HL-60/S4 treated with phorbol 12-myristate 13-acetate at 8.2 ng/mL for 4 days and 3 days (cell line): Measurements from ENCODE around the gene ZNF560.
"Not testable (repeated sequence)": the region's sequence is repeated elsewhere in the genome, so short reads cannot be mapped to it uniquely, and the experiment has no call there.

Source experiments
- in situ Hi-C: fragments of 300-500 bp; cut with MboI; formaldehyde crosslinking; loops from 2 replicates; pipeline ENCODE4 v1.15.0; 2022; ENCODE audit warnings: low sequenced_read_pairs

Gene ZNF560

DNA sequence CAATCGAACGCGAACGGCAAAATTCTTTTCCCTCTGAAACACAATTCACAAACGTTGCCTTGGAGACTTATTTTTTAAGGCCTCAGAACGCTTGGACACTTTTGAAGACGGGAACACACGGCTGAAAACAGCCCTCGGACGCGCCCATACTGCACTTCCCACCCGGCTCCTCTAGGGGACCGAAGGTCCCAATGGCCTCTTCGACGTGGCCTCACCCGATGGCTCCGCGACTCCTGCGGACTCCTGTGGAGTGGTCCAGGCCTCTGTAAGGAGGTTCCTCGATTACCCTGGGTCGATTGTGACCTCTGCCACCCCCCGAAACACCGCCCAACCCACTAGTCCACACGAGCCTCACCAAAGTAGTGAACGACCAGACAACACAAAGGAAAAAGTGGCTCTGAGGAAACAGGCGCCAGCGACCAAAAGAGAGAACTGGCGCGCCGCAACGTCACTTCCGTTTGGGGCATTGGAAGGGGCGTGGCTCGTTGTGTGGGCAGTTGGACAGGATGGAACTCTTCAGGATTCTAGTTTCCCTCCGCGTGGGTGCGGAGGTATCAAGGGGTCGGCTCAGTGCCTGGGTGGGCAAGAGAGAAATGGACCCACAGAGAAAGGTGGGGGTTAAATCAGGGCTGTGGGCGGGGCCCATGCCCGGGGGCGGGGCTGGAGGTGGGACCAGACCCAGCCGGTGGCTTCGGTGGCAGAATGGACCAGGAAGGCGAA lies at the start of gene ZNF560:
ZNF560 (minus strand) TSS at position 434 of the 720 bp plus-strand sequence. CDS start 23,303 bp downstream, outside the sequence.
- in situ Hi-C loops, result no loop called here

DNA sequence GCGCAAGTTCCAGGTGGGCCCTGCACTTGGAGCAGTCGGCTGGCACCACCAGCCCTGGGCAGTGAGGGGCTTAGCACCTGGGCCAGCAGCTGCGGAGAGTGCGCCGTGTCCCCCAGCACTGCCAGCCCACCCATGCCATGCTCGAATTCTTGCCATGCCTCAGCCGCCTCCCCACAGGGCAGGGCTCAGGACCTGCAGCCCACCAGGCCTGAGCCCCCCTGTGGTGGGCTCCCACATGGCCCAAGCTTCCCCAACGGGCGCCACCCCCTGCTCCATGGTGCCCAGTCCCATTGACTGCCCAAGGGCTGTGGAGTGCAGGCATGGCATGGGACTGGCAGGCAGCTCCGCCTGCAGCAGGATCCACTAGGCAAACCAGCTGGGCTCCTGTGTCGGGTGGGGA lies 49.5 kb upstream of the ZNF560 start:
- in situ Hi-C loops, result no loop called here

DNA sequence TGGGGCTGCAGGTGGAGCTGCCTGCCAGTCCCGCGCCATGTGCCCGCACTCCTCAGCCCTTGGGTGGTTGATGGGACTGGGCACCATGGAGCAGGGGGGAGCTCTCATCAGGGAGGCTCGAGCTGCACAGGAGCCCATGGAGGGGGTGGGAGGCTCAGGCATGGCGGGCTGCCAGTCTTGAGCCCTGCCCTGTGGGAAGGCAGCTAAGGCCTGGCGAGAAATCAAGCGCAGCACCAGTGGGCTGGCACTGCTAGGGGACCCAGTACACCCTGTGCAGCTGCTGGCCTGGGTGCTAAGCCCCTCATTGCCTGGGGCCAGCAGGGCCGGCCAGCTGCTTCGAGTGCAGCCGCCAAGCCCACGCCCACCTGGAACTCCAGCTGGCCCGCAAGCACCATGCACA lies 42.9 kb upstream of the ZNF560 start:
- in situ Hi-C loops, result not testable (repeated sequence)

DNA sequence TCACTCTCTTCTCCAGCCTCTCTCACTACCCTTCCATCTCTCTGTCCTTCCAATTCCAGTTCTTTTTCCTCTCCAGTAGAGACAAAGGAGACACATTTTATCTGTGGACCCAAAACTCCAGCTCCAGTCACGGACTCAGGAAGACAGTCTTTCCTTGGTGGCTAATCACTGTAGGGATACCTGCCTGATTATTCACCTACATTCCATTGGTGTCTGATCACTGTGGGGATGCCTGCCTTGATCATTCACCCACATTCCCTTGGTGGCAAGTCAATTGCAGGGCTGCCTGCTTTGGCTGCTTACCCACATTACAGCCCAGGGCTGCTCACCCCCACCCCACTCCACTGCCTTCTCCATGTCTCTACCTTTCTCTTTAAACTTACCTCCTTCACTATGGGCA lies 41.5 kb upstream of the ZNF560 start:
- in situ Hi-C loops, result not testable (repeated sequence)

DNA sequence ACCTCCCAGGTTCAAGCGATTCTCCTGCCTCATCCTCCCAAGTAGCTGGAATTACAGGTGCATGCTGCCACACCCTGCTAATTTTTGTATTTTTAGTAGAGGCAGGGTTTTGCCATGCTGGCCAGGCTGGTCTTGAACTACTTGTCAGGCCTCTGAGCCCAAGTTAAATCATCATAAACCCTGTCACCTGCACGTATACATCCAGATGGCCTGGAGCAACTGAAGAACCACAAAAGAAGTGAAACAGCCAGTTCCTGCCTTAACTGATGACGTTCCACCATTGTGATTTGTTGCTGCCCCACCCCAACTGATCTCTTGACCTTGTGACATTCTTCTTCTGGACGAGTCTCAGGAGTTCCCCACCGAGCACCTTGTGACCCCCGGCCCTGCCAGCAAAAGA lies 40.8 kb upstream of the ZNF560 start:
- in situ Hi-C loops, result not testable (repeated sequence)

DNA sequence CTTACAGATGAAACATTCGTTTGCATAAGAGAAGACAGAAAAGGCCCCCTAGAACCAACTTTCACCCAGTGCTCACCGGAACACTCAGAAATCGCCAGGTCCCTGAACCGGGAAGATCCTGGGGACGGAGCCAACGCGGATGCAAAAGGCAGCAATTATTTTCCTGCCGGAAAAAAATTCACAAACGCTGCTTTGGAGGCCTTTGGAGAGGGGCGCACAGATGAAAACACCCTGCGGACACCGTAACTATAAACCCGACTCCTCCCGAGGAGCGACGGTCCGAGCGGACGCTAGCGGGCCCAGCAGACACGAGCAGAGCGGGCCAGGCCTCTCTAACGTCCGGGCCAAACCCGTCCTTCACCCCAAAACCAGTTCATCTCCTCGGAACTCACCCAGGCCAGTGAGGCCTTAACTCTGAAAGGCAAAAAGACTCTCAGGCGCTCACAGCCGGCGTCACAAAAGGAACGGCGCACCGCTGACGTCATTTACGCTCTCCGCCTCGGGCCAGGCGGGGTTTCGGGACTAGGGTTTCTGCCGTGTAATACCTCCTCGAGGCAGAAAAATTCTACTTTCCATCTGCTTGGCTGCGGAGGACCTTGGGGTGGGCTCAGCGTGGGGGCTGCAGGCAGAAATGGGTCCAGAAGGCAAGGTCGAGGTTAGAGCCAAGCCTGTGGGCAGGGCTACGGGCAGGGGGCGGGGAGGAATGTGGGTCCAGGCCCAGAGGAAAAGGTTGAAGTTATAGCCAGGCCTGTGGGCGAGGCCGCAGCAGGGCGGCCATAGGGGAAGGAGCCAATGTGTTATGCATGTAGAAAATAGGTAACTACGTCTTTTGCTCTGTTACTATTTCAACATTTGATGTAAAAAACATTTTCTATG lies 40.0 kb upstream of the ZNF560 start, which contains the start of gene ZNF426:
ZNF426 (minus strand) TSS at position 463 of the 876 bp plus-strand sequence. CDS start 2,413 bp downstream, outside the sequence.
- in situ Hi-C loops, result no loop called here

DNA sequence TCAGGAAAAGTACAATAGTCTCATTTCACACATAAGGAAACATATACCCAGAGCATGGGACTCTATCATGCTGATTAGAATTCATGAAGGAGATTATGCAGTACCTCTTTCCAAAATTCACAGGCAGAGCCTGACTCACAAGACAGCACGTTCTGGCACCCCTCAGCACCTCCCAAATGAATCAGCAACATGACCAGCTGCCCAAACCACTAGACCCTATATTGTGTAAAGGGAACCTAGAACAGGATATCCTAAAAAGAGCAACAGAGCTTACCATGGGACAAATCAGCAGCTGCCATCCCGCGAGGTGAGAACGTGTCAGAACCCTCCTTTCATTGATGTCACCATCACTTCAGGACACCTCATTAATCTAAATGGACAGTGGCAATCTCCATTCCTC lies 37.5 kb upstream of the ZNF560 start:
- in situ Hi-C loops, result no loop called here

DNA sequence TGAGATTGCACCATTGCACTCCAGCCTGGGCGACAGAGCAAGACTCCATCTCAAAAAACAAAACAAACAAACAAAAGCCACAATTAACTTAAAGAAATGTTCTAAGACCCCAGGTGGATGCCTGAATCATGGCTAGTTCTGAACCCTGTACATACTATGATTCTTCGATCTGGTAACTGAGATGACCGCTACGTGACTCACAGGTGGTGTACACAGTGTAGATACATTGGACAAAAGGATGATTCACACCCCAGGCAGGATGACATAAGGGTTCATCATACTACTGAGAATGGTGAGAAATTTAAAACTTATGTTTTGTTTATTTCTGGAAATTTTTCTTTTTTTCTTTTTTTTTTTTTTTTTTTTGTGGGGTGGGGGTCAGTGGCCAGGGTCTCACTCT lies 33.5 kb upstream of the ZNF560 start:
- in situ Hi-C loops, result no loop called here

DNA sequence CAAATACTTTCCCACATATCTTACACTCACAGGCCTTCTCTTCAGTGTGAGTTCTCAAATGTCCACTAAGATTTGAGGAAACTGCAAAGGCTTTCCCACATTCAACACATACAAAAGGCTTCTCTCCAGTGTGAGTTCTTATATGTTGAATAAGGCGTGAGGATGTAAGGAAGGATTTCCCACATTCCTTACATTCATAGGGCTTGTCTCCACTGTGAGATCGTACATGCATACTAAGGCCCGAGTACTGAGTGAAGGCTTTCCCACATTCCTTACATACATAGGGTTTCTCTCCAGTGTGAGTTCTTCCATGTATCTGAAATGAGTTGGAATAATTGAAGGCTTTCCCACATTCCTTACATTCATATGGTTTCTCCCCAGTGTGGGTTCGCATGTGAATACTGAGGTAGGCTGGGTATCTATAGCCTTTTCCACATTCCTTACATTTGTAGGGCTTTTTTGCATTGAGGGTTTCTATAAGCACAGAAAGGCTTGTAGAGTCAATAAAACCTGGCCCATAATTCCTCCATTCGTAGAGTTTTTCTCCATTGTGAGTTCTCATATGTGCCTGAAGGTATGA lies 30.4 kb upstream of the ZNF560 start:
- in situ Hi-C loops, result no loop called here

DNA sequence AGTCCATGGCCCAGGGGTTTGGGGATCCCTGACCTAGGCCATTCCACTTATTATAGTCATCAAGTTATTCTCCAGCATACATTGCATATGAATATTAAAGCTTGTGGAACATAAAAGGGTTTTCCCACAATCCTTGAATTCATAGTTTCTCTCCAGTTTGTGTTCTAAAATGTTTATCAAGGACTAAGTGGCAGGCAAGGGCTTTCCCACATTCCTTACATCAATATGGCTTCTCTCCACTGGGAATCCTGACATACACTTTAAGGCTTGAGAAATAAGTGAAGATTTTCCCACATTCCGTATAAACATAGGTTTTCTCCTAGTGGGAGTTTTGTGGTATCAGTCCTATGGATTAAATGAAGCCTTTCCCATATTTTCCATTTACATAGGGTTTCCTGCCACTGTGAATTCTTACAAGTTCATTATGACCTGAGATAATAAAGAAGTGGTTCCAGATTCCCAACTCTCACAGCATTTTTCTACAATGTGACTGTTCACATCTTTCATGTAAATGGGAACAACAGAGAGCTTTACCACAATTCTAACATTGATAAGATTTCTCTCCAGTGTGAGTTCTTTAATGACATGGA lies 25.6 kb upstream of the ZNF560 start:
- in situ Hi-C loops, result no loop called here

DNA sequence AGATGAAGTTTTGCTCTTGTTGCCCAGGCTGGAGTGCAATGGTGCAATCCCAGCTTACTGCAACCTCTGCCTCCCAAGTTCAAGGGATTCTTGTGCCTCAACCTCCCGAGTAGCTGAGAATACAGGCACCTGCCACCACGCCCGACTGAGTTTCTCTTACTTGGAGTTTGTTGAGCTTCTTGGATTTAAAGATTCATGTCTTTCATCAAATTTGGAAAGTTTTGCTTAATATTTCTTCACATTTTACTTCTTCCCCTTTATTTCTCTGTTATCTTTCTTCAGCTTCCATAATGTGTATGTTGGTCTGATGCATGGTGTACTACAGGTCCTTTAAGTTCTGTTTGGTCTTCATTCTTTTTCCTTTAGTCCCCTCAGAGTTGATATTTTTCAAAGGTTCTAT lies 8.9 kb upstream of the ZNF560 start:
- in situ Hi-C loops, result no loop called here

DNA sequence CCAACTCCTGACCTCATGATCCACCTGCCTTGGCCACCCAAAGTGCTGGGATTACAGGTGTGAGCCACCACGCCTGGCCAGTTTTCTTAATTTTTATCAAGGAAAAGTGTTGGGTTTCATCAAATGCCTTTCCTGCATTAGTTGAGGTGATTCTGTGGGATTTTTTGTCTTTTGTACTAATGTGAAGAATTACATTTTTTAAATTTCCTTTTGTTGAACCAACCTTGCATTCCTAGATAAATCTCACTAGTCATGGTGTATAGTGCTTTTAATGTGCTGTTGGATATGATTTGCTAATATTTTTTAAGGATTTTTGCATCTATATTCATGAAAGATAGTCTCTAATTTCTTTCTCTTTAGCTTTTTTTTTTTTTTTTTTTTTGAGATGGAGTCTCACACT lies 2.4 kb upstream of the ZNF560 start:
- in situ Hi-C loops, result no loop called here

DNA sequence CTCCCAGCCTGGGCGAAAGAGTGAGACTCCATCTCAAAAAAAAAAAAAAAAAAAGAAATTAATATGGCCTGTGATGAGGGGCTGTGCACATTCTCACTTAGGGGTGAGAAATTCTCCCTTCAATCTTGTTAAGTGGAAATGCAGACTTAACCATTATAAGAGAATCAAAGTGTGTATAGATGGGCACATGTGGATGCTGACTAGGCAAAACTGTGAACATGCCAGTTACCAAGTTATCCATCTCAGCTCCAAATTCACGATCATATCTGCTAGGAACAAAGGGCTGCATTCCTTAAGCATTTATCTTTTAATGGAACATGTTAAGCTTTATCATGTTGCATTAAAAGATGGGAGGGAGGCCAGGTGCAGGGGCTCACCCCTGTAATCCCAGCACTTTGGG lies 4.3 kb downstream of the ZNF560 start:
- in situ Hi-C loops, result no loop called here

DNA sequence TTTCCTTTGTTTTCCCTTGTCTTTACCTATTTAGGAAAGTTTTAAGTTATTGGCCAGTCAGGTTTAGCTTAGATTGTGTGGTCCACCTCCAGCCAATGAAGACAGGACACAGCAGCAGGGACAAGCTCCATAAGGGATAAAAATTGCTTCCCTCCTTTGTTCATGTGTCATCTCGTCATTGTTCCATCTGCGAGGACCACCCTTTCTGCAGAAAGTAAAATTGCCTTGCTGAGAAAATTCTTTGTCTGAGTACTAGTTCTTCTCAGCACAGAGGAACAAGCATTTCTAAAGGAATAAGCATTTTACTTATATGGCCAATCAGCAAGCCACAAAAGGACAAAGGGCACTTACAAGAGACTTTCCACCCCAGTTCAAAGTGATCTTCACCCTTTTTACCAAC lies 11.4 kb downstream of the ZNF560 start:
- in situ Hi-C loops, result no loop called here

DNA sequence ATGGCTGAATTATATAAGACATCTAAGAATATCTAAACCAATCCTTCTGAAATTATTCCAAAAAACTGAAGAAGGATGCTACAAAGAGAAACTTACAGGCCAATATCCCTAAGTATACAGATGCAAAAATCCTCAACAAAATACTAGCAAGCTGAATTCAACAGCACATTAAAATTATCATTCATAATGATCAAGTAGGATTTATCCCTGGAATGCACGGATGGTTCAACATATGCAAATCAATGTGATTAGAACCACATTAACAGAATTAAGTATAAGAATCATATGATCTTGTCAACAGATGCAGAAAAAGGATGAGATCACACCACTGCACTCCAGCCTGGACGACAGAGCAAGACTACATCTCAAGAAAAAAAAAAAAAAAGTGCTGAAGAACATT lies 13.3 kb downstream of the ZNF560 start:
- in situ Hi-C loops, result no loop called here

DNA sequence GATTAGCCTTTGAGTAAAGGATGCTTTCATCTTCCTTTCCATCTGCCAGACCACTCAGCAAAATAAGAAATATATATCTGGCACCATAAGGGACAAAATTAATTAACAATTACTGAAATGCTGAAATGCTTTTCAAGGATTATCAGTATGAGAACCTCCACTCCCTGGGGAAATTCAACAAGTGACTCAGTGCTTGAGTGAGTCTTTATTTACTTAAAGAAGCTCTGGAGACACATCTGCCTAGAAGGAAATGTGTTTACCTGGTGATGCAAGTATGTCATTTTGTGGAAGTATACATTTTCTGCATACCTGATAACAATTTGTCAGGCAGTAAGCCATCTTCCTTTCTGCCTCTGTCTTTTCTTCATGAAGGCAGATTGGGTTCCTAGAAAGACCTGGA lies 23.4 kb downstream of the ZNF560 start:
- in situ Hi-C loops, result no loop called here

DNA sequence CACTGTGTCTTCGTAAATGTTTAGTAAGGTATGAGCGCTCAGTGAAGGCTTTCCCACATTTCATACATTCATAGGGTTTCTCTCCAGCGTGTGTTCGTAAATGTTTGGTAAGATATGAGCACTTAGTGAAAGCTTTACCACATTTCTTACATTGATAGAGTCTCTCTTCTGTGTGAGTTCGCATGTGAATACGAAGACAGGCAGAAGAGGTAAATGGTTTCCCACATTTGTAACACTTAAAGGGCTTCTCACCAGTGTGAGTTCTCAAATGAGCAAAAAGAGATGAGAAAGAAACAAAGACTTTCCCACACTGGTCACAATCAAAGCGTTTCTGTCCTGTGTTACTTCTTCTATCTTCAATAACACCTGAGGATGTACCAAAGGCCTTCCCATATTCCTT lies 31.3 kb downstream of the ZNF560 start:
- in situ Hi-C loops, result no loop called here

DNA sequence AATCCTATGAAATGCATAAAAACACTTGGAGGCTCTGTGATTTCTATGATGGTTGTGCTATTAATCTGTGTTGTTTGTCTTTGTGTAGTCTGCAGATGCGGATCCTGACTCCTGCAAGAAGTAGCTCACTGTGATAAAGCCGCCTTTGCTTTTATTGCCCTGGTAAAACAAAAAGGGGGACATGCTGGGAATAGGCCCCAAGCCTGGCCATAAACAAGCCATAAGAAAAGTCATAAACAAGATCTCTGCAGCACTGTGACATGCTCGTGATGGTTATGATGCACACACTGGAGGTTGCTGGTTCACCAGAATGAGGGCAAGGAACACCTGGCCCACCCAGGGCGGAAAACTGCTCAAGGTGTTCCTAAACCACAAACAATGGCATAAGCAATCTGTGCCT lies 36.5 kb downstream of the ZNF560 start:
- in situ Hi-C loops, result no loop called here

DNA sequence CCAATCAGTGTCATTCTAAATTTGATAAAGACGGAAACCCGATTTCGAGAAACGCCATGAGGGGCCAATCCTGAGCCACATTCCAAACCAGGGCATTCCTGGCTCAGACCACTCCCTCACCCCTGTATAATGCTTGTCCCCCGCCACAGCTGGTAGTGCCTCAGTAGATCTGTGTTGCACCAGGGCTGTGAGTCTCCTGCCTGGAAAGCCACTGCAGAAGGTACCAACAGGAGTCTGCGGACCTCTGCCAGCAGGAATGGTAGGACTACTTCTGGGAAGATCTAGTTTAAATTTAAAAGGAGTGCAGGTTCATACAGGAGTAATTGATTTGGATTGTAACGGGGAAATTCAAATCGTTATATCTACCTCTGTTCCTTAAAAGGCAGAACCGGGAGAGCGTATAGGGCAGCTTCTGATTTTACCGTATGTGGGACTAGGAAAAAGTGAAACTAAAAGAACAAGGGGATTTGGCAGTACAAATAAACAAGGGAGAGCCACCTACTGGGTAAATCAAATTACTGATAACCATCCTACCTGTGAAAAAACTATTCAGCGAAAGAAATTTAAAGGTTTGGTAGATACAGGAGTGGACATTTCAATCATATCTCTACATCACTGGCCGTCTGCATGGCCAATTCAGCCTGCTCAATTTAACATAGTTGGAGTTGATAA lies 42.3 kb downstream of the ZNF560 start:
- in situ Hi-C loops, result no loop called here

DNA sequence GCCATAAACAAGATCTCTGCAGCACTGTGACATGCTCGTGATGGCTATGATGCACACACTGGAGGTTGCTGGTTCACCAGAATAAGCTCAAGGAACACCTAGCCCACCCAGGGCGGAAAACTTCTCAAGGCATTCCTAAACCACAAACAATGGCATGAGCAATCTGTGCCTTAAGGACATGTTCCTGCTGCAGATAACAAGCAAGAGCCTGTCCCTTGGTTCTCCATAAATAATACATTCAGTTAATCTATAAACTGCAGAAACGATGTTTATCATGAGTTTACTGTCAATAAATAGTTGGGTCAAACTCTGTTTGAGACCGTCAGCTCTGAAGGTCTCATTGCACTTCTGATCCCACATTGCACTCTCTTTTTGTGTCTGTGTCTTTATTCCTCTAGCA lies 44.5 kb downstream of the ZNF560 start:
- in situ Hi-C loops, result no loop called here

DNA sequence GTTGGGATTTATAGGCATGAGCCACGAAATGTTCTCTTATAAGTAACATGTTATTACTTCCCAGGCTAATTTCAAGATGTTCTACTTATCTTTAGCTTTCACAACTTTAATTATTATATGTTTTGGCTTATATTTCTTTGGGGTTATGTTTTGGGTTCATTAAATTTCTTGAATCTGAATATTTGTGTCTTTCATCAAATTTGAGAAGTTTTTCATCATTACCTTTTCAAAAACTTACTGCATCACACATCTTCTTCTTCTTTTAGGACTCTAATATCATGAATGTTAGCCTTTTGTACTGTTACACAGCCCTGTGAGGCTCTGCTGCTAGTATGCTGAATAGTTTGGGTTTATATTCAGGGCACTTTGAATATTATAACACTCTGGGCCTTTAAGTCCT lies 53.4 kb downstream of the ZNF560 start:
- in situ Hi-C loops, result no loop called here
